Renal pelvis (tissue), 4 donors: ENCODE results near the gene MEGF6. TPM values are rescaled to one million over a fixed set of nuclear protein-coding genes. Genes with fewer than 3 reads are reported as not detected.

Source experiments
- DNase-seq: peaks from one replicate; pipeline ENCODE4 v3.0.0-alpha.2; 2013
- polyA plus RNA-seq, 3 donors: library from polyadenylated mRNA; unstranded; fragments of 120-200 nt; gene quantifications; one replicate each; pipeline ENCODE4 v1.2.1, GENCODE V29; 2013; ENCODE audit not compliant: insufficient read length in 3 of 3

Gene MEGF6
- polyA plus RNA-seq, 3 donors, result 11.0 to 20.6 (median 15.0) TPM

GRCh38 chr1:3485016-3485415 is 126.3 kb downstream of the MEGF6 start:
- DNase-seq, result no peak

- no peak for DNase-seq
These were observed 127.4 kb downstream of the MEGF6 start for GRCh38 chr1:3483801-3484444.

GRCh38 chr1:3483380-3483779 is 127.9 kb downstream of the MEGF6 start:
- no peak for DNase-seq

- DNase-seq, result no peak
These were observed 128.9 kb downstream of the MEGF6 start for GRCh38 chr1:3482378-3482849.

- no peak for DNase-seq
These were observed 129.4 kb downstream of the MEGF6 start for GRCh38 chr1:3481836-3482375.

- DNase-seq, result no peak
These were observed 130.3 kb downstream of the MEGF6 start for GRCh38 chr1:3481046-3481445.

GRCh38 chr1:3480369-3480719 is 131.0 kb downstream of the MEGF6 start:
- no peak for DNase-seq

GRCh38 chr1:3479511-3480368 is 131.6 kb downstream of the MEGF6 start:
- DNase-seq, result no peak

GRCh38 chr1:3478187-3478586 is 133.1 kb downstream of the MEGF6 start:
- no peak for DNase-seq

- no peak for DNase-seq
These were observed 133.9 kb downstream of the MEGF6 start for GRCh38 chr1:3477241-3477995.

GRCh38 chr1:3476666-3477065 is 134.6 kb downstream of the MEGF6 start:
- no peak for DNase-seq

- no peak for DNase-seq
These were observed 135.3 kb downstream of the MEGF6 start for GRCh38 chr1:3475839-3476573.

GRCh38 chr1:3474421-3474820 is 136.9 kb downstream of the MEGF6 start:
- DNase-seq, result no peak

GRCh38 chr1:3474016-3474415 is 137.3 kb downstream of the MEGF6 start:
- DNase-seq, result no peak

- no peak for DNase-seq
These were observed 137.9 kb downstream of the MEGF6 start for GRCh38 chr1:3473381-3473844.

GRCh38 chr1:3472906-3473305 is 138.4 kb downstream of the MEGF6 start:
- DNase-seq, result no peak

- no peak for DNase-seq
These were observed 139.0 kb downstream of the MEGF6 start for GRCh38 chr1:3472088-3472850.

GRCh38 chr1:3471356-3472087 is 139.8 kb downstream of the MEGF6 start:
- no peak for DNase-seq

- no peak for DNase-seq
These were observed 140.5 kb downstream of the MEGF6 start for GRCh38 chr1:3470650-3471355.
